Right lobe of liver (tissue), 6 donors: ENCODE results near the gene C5. TPM values are rescaled to one million over a fixed set of nuclear protein-coding genes. Genes with fewer than 3 reads are reported as not detected.

Experiments used
- ATAC-seq, 4 donors: fragments of 200-7000 bp; cut with Tn5 transposase; one replicate each; pipeline ENCODE4 v1.9.1; 2020; ENCODE audit warnings: mild to moderate bottlenecking in 4 of 4, moderate library complexity in 4 of 4
- DNase-seq, 3 donors: peaks; one replicate each; pipeline ENCODE4 v3.0.0-alpha.2; 2020
- H3K27ac ChIP-seq, 3 donors: fragments of 200-600 bp; one replicate each; pipeline ENCODE4 v1.8.0; 2022
- H3K27me3 ChIP-seq, 2 donors: fragments of 200-600 bp; one replicate each; pipeline ENCODE4 v1.8.0; 2022
- H3K36me3 ChIP-seq, 4 donors: fragments of 200-600 bp; sonication (generic) in 1 of 4; one replicate each; pipeline versions ENCODE4 v1.5.1 to v1.8.0; 2017 to 2022; ENCODE audit warnings: control low read depth in 1 of 4
- H3K4me1 ChIP-seq, 4 donors: fragments of 200-600 bp; sonication (generic) in 1 of 4; one replicate each; pipeline versions ENCODE4 v1.5.1 to v1.8.0; 2017 to 2022; ENCODE audit warnings: control low read depth in 1 of 4
- H3K4me3 ChIP-seq, 3 donors: fragments of 200-600 bp; one replicate each; pipeline ENCODE4 v1.8.0; 2022
- H3K9me3 ChIP-seq, 4 donors: fragments of 200-600 bp; sonication (generic) in 1 of 4; one replicate each; pipeline versions ENCODE4 v1.5.1 to v1.8.0; 2017 to 2022; ENCODE audit warnings: control low read depth in 1 of 4
- POLR2A ChIP-seq: fragments of 450-650 bp; IDR thresholded peaks from one replicate; pipeline ENCODE4 v1.6.1; 2017; ENCODE audit warnings: antibody characterized with exemption, mild to moderate bottlenecking
- WGBS: methylation state at CpG from one replicate; pipeline ENCODE4 v1.1.6; 2018; ENCODE audit warnings: low coverage, low lambda C conversion rate; ENCODE audit not compliant: insufficient coverage; ENCODE audit errors: missing lambda C conversion rate; 5-methylcytosine and 5-hydroxymethylcytosine counted together
- intact Hi-C, 2 donors: fragments of 100-400 bp; cut with DNase I; formaldehyde crosslinking; loops; one replicate each; pipeline versions ENCODE4 v1.11.2 to v1.14.1; 2022
- total RNA-seq, 6 experiments: library from RNA; depleted of rRNA in 2 of 6; stranded (reverse); fragments of >200 nt in 2 of 6; fragmentation: NEBNext Ultra II Directional in 3 of 6; extraction: Animal tissue kit (Norgen Biotek cat#: 25700) in 3 of 6; gene quantifications; one replicate each; pipeline versions ENCODE4 v1.1.0 to v1.2.4, GENCODE V29; 2016 to 2023
- TF ChIP-seq, protein P1 (sequence below), 4 donors: fragments of 200-600 bp in 3 of 4; fragments of 450-650 bp in 1 of 4; IDR thresholded peaks; one replicate each; pipeline versions ENCODE4 v1.5.1 to v1.8.0; 2016 to 2022; ENCODE audit warnings: antibody characterized with exemption in 4 of 4, mild to moderate bottlenecking in 2 of 4
- donor health status: DM: no; HTN: yes; CAD: no.
- donor health status: DM: no; HTN: no; CAD: no.
- donor health status: DM: no; HTN: no; CAD: no.
- donor health status: DM: no; HTN: yes; CAD: no.
- donor health status: DM: no; HTN: yes; CAD: no.

The C5 gene
- total RNA-seq, 6 experiments from 2014 or later = 251 to 616 (median 411) TPM

- TF ChIP-seq POLR2A = no peak
- TF ChIP-seq, protein P1, sequence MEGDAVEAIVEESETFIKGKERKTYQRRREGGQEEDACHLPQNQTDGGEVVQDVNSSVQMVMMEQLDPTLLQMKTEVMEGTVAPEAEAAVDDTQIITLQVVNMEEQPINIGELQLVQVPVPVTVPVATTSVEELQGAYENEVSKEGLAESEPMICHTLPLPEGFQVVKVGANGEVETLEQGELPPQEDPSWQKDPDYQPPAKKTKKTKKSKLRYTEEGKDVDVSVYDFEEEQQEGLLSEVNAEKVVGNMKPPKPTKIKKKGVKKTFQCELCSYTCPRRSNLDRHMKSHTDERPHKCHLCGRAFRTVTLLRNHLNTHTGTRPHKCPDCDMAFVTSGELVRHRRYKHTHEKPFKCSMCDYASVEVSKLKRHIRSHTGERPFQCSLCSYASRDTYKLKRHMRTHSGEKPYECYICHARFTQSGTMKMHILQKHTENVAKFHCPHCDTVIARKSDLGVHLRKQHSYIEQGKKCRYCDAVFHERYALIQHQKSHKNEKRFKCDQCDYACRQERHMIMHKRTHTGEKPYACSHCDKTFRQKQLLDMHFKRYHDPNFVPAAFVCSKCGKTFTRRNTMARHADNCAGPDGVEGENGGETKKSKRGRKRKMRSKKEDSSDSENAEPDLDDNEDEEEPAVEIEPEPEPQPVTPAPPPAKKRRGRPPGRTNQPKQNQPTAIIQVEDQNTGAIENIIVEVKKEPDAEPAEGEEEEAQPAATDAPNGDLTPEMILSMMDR (IDR thresholded peaks at IDR 0.05) = no peak
- 16% methylated on average over 3 of the region's 3 CpGs for WGBS
- no peaks in the 10 kb centered on the region for H3K27me3 ChIP-seq
- peaks cover 0 to 68% (median 31%) of the 10 kb centered on the region in 4 donors for H3K36me3 ChIP-seq
- DNase-seq (no peak), ATAC-seq (peak; percentile 46 to 73 (median 52))
- intact Hi-C loops = no loop called here
- peak overlapping the region in 2 of 3 donors; percentile 20 to 54 for H3K27ac ChIP-seq
- H3K9me3 ChIP-seq = no peaks in the 10 kb centered on the region
- H3K4me3 ChIP-seq = no peak overlapping the region
- H3K4me1 ChIP-seq = peaks cover 0 to 45% (median 20%) of the 10 kb centered on the region in 4 donors
Measured at GRCh38 chr9:120982836-120983235, 67.2 kb downstream of the C5 start.

DNA sequence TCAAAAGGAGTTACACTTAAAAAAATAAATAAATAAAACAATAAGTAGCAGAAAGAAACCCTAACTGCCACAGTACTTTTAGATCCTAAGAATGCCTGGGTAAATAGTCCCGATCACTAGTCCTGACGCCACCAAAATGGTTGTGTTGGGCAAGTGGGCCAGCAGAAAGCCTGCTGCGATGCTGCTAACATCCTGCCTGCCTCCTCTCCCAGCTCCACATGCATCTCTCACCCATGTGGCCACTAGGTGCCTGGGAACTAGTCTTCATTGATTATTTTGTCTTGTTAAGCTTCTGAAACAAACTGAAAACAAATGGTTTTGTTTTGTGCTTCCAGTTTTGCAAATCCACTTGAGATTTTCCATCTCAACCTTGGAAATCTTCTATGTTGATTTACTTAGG, 69.1 kb downstream of the C5 start:
- Histone ChIP-seq H3K27me3 (no peaks in the 10 kb centered on the region), H3K4me3 (no peak overlapping the region), H3K27ac (no peak overlapping the region), H3K9me3 (no peaks in the 10 kb centered on the region), H3K36me3 (peaks cover 0 to 67% (median 40%) of the 10 kb centered on the region in 4 donors), H3K4me1 (peaks cover 0 to 35% (median 17%) of the 10 kb centered on the region in 4 donors)
- DNase-seq = no peak
- intact Hi-C loops = no loop called here
- 74% methylated on average over 3 of the region's 3 CpGs for WGBS
- ATAC-seq = no peak
- TF ChIP-seq, protein P1 (IDR thresholded peaks at IDR 0.05) = no peak
- TF ChIP-seq POLR2A = no peak

- H3K36me3 ChIP-seq = peaks cover 0 to 71% (median 45%) of the 10 kb centered on the region in 4 donors
- DNase-seq (no peak), ATAC-seq (no peak)
- H3K4me3 ChIP-seq = no peak overlapping the region
- no peaks in the 10 kb centered on the region for H3K9me3 ChIP-seq
- intact Hi-C loops = no loop called here
- no peaks in the 10 kb centered on the region for H3K27me3 ChIP-seq
- no peak overlapping the region for H3K27ac ChIP-seq
- WGBS = 76% methylated on average over 8 of the region's 8 CpGs
- no peak for TF ChIP-seq POLR2A
- TF ChIP-seq, protein P1 (IDR thresholded peaks at IDR 0.05) = no peak
- peaks cover 0 to 23% (median 11%) of the 10 kb centered on the region in 4 donors for H3K4me1 ChIP-seq
Measured at GRCh38 chr9:120979797-120980196, 70.3 kb downstream of the C5 start.

DNA sequence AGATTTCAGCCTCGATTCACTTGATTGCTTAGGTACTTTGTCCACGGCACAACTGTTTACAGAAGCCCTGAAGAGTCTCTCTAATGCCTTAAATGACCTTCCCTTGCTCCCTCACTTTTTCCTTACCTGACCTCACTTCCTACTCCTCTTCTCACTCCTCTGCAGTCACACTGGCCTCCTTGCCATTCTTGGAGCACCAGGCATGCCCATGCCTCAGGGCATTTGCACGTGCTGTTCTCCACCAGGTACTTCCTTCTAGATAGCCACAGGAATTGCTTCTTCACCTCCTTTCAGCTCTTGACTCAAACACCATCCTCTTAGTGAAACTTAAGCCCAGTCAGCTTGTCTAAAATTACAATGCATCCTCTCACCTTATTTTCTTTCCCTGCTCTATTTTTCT, 71.1 kb downstream of the C5 start:
- no peaks in the 10 kb centered on the region for H3K27me3 ChIP-seq
- DNase-seq (no peak), ATAC-seq (no peak)
- H3K36me3 ChIP-seq = peaks cover 0 to 79% (median 48%) of the 10 kb centered on the region in 4 donors
- no peak overlapping the region for H3K27ac ChIP-seq
- no peak overlapping the region for H3K4me3 ChIP-seq
- H3K9me3 ChIP-seq = no peaks in the 10 kb centered on the region
- intact Hi-C loops = no loop called here
- no peak for TF ChIP-seq POLR2A
- TF ChIP-seq, protein P1 (IDR thresholded peaks at IDR 0.05) = no peak
- 58% methylated on average over 3 of the region's 3 CpGs for WGBS
- H3K4me1 ChIP-seq = peaks cover 0 to 18% (median 8%) of the 10 kb centered on the region in 4 donors

DNA sequence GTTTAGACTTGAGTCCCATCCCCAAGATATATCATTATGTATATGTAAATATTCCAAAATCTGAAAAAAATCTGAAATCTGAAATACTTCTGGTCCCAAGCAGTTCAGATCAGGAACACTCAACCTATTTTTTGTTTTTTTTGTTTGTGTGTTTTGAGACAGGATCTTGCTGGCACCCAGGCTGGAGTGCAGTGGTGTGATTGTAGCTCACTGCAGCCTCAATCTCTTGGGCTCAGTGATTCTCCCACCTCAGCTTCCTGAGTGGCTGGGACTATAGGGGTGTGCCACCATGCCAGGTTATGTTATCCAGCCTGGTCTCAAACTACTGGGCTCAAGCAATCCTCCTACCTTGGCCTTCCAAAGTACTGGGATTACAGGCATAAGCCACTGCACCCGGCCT, 72.8 kb downstream of the C5 start:
- H3K4me1 ChIP-seq = peaks cover 0 to 3% (median 2%) of the 10 kb centered on the region in 4 donors
- 0% methylated on average over 1 of the region's 1 CpG for WGBS
- DNase-seq (no peak), ATAC-seq (no peak)
- intact Hi-C loops = no loop called here
- TF ChIP-seq, protein P1 (IDR thresholded peaks at IDR 0.05) = no peak
- no peak for TF ChIP-seq POLR2A
- no peak overlapping the region for H3K27ac ChIP-seq
- no peaks in the 10 kb centered on the region for H3K27me3 ChIP-seq
- no peaks in the 10 kb centered on the region for H3K9me3 ChIP-seq
- H3K36me3 ChIP-seq = peaks cover 0 to 95% (median 56%) of the 10 kb centered on the region in 4 donors
- no peak overlapping the region for H3K4me3 ChIP-seq
